Middle frontal gyrus (tissue), 1 donor: ENCODE data around the gene TSTD2.
A peak's percentile ranks its signal among the peaks of the same experiment; 100 is the strongest.

ENCODE experiments used
- DNase-seq: peaks from one replicate; pipeline ENCODE4 v3.0.0-alpha.2; 2015; ENCODE audit warnings: low spot score; ENCODE audit errors: extremely low spot score

Gene TSTD2

GRCh38 chr9:97564291-97565175 lies 68.6 kb downstream of the TSTD2 start:
- peak; percentile 44 for DNase-seq

DNA sequence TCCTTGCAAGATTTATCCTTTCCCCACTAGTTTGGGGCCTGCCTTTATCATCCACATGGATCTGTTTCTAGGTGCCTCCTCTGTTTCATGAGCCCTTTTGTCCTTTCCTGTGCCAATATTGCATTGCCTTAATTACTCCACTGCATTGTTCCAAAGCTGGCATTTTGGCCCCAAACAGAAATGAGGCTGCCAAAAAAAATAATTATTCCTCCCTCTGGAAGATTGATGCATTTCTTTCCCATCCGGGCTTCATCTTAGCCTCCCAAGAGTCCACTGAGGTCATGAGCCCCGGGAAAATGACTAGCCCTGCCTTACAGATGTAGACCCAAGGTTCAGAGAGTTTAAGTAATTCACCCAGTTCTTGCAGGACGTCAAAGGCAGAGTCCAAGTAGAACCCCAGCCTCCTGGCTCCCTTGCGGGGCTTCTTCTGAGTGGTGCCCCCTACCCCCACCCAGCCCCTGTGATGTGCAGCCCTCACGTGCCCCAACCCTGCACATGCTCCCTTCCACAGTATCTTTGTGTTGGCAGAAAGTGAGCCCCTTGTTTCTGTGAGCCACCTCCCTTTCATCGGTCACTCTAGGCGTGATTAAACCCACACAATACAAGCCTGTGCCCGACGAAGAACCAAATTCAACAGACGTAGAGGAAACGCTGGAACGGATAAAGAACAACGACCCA lies 69.6 kb downstream of the TSTD2 start:
- DNase-seq: no peak

- DNase-seq: no peak
These were observed 70.6 kb downstream of the TSTD2 start for GRCh38 chr9:97562542-97562941.

- DNase-seq: no peak
These were observed 71.7 kb downstream of the TSTD2 start for GRCh38 chr9:97561501-97561900.

DNA sequence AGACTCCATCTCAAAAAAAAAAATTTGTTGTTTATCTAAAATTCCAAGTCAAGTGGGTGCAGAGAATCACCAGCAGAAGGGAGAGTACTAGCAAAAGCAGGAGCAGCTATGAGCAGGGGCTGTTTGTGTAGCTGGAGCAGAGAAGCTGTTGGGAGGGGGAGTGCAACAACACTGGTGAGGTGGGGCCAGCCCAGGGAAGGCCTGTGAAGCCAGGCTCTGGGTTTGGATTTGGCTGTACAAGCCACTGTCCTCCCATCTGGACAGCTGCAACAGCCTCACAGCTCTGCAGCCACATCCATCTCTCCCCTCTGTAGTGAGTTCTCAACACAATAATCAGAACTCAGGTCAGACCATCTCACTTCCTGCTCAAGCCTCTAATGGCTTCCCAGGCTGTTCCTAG lies 72.3 kb downstream of the TSTD2 start:
- DNase-seq: no peak

DNA sequence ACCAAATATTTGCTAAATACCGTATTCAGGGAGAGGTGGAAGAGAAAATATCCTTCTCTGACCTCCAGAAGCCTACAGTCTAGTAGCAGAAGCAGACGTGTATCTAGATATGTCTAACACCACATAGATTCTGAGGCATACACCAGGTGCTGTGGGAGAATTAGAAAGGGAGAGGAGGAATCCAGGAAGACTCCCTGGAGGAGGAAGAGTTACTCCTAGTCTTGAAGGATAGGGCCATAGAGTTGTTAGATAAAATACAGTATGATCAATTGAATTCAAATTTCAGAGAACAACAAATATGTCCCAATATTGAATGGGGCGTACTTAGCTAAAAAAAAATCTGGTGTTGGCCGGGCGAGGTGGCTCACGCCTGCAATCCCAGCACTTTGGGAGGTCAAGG lies 73.0 kb downstream of the TSTD2 start:
- DNase-seq: no peak

GRCh38 chr9:97559111-97559514 lies 74.1 kb downstream of the TSTD2 start:
- DNase-seq: no peak

- no peak for DNase-seq
These were observed 74.5 kb downstream of the TSTD2 start for GRCh38 chr9:97558701-97559101.

DNA sequence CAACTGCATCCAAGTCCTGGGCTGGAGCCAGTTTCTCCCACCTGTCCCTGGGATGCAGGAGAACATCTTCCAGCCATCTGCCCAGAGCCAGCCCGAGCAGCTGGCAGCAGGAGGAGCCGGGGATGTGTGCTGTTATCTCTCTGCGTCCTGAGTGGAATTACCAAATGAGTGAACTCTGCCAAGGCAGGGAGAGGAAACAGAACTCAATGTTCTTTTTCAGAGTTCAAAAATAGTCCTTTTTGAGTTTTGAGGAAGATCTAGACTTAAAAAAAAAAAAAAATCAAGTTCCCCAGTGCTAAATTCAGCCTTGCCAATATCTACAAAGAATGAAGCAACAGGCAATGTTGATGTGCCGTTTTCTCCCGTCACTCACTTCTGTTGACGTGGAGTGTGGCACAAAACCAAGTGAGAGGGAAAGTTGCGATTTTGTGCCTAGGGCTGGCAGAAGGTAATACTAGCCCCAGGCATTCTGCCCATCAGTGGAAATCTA lies 75.5 kb downstream of the TSTD2 start:
- peak; percentile 78 for DNase-seq

- DNase-seq: no peak
These were observed 76.2 kb downstream of the TSTD2 start for GRCh38 chr9:97556721-97557605.

DNA sequence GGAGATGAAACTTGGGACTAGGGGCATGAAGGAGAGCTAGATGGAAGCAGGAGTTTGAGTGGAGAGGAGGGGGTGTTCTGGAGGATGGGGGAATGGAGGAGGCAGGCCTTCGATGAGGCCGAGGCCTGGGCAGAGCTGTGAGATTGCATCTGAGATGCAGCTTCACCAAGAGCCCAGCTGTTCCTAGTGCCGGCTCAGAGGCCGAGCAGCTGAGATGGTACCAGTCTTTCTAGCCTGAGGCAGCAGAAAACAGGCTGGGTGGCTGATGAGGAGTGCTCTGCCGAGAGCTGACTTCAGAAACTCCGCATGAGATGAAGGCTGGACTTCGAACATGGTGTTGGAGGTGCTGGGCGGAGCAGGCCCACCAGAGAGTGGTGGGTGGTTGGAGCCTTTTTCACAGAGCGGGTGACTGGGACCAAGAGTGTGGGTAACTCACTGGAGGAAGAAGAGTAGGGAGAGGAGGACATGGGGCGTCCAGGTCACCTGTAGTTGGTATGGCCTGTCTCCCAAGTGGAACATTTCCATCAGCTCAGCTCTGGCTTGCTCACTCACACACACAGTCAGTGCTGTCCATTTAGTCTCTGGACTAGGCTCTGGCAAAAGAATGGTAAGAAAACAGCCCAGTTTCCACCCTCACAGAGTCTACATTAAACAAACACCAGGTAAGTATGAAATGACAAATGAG lies 77.0 kb downstream of the TSTD2 start:
- DNase-seq: no peak

GRCh38 chr9:97555164-97555563 lies 78.0 kb downstream of the TSTD2 start:
- no peak for DNase-seq

DNA sequence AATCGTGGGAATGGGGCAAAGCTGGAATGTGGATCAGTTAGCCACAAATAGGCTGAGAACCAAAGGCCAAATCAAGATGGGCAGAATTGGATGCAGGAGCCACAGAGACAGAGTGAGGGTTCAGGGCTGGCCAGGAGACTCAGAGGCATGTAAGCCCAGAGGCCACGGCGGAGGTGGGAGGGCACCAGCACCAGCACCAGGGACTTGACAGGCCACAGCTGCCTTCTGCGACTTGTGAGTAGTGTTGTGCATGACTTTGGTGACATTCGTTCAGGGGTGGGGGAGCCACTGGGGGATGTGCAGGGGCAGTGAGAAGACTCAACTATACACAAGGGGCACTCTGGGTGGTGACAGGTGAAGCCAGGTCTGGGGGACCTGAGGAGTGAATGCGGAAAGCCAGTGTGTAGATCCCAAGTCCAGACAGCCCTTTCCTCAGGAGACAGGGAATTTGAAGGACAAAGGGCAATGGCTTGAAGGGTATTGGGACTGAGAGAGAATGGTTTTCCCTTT lies 78.5 kb downstream of the TSTD2 start:
- DNase-seq: no peak

GRCh38 chr9:97553841-97554240 lies 79.3 kb downstream of the TSTD2 start:
- DNase-seq: no peak

DNA sequence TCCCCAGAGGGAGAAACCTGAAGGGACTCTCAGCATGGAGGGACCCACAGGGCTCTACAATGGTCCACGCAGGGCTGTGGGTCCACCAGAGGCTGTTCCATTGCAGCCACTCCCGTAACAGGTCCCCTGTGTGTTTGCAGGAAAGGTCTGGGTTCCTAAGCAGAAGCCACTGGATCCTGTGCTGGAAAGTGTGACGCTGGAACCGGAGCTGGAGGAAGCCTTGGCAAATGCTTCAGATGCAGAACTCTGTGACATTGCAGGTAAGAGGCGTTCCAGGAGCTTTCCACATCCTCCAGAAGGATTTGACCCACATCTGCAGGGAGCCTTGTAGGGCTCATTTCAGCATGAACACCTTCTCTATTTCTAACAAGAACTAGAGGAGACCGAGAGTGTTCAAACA lies 80.0 kb downstream of the TSTD2 start:
- DNase-seq: no peak

GRCh38 chr9:97551308-97551707 lies 81.9 kb downstream of the TSTD2 start:
- no peak for DNase-seq

GRCh38 chr9:97550386-97550785 lies 82.8 kb downstream of the TSTD2 start:
- no peak for DNase-seq
